ENCODE measurements around the gene SCN3A. TPM values are rescaled to one million over a fixed set of nuclear protein-coding genes. Genes with fewer than 3 reads are reported as not detected.
A peak's percentile ranks its signal among the peaks of the same experiment; 100 is the strongest.

The SCN3A gene
- total and polyA plus RNA-seq, 8 donors, result under 0.01 to 12.5 (median 0.87) TPM; not detected in 1

- no peaks in the 10 kb centered on the region for H3K27me3 ChIP-seq
- 45 to 85% (median 75%) methylated on average over 2 to 3 of the region's 3 CpGs for WGBS, 5 donors
- intact Hi-C loops (cut with DNase I; ENCODE audit: low total_unique reads), result no loop called here
- no peak for TF ChIP-seq EP300 (IDR thresholded peaks at IDR 0.05)
- TF ChIP-seq, protein P1, sequence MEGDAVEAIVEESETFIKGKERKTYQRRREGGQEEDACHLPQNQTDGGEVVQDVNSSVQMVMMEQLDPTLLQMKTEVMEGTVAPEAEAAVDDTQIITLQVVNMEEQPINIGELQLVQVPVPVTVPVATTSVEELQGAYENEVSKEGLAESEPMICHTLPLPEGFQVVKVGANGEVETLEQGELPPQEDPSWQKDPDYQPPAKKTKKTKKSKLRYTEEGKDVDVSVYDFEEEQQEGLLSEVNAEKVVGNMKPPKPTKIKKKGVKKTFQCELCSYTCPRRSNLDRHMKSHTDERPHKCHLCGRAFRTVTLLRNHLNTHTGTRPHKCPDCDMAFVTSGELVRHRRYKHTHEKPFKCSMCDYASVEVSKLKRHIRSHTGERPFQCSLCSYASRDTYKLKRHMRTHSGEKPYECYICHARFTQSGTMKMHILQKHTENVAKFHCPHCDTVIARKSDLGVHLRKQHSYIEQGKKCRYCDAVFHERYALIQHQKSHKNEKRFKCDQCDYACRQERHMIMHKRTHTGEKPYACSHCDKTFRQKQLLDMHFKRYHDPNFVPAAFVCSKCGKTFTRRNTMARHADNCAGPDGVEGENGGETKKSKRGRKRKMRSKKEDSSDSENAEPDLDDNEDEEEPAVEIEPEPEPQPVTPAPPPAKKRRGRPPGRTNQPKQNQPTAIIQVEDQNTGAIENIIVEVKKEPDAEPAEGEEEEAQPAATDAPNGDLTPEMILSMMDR (IDR thresholded peaks at IDR 0.05), result no peak
- H3K4me3 ChIP-seq, result no peak overlapping the region
- no peaks in the 10 kb centered on the region for H3K4me1 ChIP-seq
- peaks cover 3 to 22% (median 11%) of the 10 kb centered on the region in 4 donors for H3K9me3 ChIP-seq
- no peak for DNase-seq
- no peaks in the 10 kb centered on the region for H3K36me3 ChIP-seq
- no peak overlapping the region for H3K27ac ChIP-seq
These were observed 129.5 kb downstream of the SCN3A start for GRCh38 chr2:165074323-165074722.

- Histone ChIP-seq H3K9me3 (peaks cover 3 to 18% (median 9%) of the 10 kb centered on the region in 4 donors), H3K4me1 (peaks cover 4 to 12% (median 7%) of the 10 kb centered on the region in 4 donors), H3K4me3 (no peak overlapping the region), H3K27ac (no peak overlapping the region), H3K36me3 (no peaks in the 10 kb centered on the region), H3K27me3 (no peaks in the 10 kb centered on the region)
- TF ChIP-seq POLR2A (IDR thresholded peaks at IDR 0.05), result no peak
- TF ChIP-seq, protein P1 (IDR thresholded peaks at IDR 0.05), result no peak
- no peak for TF ChIP-seq EP300 (IDR thresholded peaks at IDR 0.05)
- TF ChIP-seq POLR2AphosphoS5 (IDR thresholded peaks at IDR 0.05), result no peak
- WGBS, 5 donors, result 86 to 92% (median 87%) methylated on average over 9 of the region's 9 CpGs
- DNase-seq, result no peak
- intact Hi-C loops (cut with DNase I; ENCODE audit: low total_unique reads), result no loop called here
These were observed 133.8 kb downstream of the SCN3A start for GRCh38 chr2:165070076-165070475.

GRCh38 chr2:165069151-165069550, 134.7 kb downstream of the SCN3A start:
- intact Hi-C loops (cut with DNase I; ENCODE audit: low total_unique reads), result no loop called here
- H3K4me1 ChIP-seq, result peaks cover 4 to 12% (median 7%) of the 10 kb centered on the region in 4 donors
- no peak for TF ChIP-seq POLR2A (IDR thresholded peaks at IDR 0.05)
- TF ChIP-seq, protein P1 (IDR thresholded peaks at IDR 0.05), result no peak
- no peak for TF ChIP-seq POLR2AphosphoS5 (IDR thresholded peaks at IDR 0.05)
- TF ChIP-seq EP300 (IDR thresholded peaks at IDR 0.05), result no peak
- WGBS, 5 donors, result 64 to 81% (median 75%) methylated on average over 1 of the region's 1 CpG
- H3K4me3 ChIP-seq, result no peak overlapping the region
- peaks cover 0 to 8% (median under 1%) of the 10 kb centered on the region in 4 donors for H3K9me3 ChIP-seq
- DNase-seq, result no peak
- H3K27me3 ChIP-seq, result no peaks in the 10 kb centered on the region
- no peaks in the 10 kb centered on the region for H3K36me3 ChIP-seq
- H3K27ac ChIP-seq, result no peak overlapping the region

DNA sequence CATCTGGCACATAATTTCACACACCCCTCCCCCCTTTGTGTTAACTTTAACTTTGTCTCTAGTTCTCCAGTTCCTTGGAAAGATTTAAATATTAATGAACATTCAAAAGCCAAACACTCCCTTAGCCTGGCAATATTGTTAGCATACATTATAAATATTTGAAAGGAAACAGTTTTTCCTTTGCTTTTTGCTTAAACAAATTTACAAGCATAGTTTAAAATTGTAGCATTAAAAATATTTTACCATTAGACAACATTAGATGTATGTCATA, 135.4 kb downstream of the SCN3A start:
- H3K27me3 ChIP-seq, result no peaks in the 10 kb centered on the region
- no peak for DNase-seq
- peaks cover 4 to 12% (median 7%) of the 10 kb centered on the region in 4 donors for H3K4me1 ChIP-seq
- intact Hi-C loops (cut with DNase I; ENCODE audit: low total_unique reads), result no loop called here
- peaks cover 0 to 1% (median 0%) of the 10 kb centered on the region in 4 donors for H3K9me3 ChIP-seq
- TF ChIP-seq POLR2AphosphoS5 (IDR thresholded peaks at IDR 0.05), result no peak
- no peaks in the 10 kb centered on the region for H3K36me3 ChIP-seq
- H3K4me3 ChIP-seq, result peak overlapping the region in 1 of 4 donors; percentile 18
- no peak overlapping the region for H3K27ac ChIP-seq

- Histone ChIP-seq H3K9me3 (no peaks in the 10 kb centered on the region), H3K36me3 (no peaks in the 10 kb centered on the region), H3K27me3 (no peaks in the 10 kb centered on the region), H3K4me3 (peak overlapping the region in 2 of 4 donors; percentile 12 to 18), H3K27ac (no peak overlapping the region), H3K4me1 (peaks cover 4 to 12% (median 7%) of the 10 kb centered on the region in 4 donors)
- DNase-seq, result peak in 1 of 2 donors; percentile 88
- TF ChIP-seq, protein P1 (IDR thresholded peaks at IDR 0.05), result no peak
- TF ChIP-seq POLR2AphosphoS5 (IDR thresholded peaks at IDR 0.05) (no peak), EP300 (IDR thresholded peaks at IDR 0.05) (no peak), POLR2A (IDR thresholded peaks at IDR 0.05) (no peak)
- intact Hi-C loops (cut with DNase I; ENCODE audit: low total_unique reads), result no loop called here
- WGBS, 5 donors, result 6 to 12% (median 9%) methylated on average over 12 of the region's 12 CpGs
These were observed 136.0 kb downstream of the SCN3A start for GRCh38 chr2:165067643-165068486.

Measured in stomach (tissue), 9 donors.